GM12872 (cell line): ENCODE measurements around the gene HMCN1.

ENCODE experiments used
- CTCF ChIP-seq: IDR thresholded peaks from 3 replicates; pipeline ENCODE4 v1.5.1; 2011; ENCODE audit warnings: low read depth, mild to moderate bottlenecking, low read length, moderate library complexity; ENCODE audit not compliant: insufficient read depth

The HMCN1 gene

DNA sequence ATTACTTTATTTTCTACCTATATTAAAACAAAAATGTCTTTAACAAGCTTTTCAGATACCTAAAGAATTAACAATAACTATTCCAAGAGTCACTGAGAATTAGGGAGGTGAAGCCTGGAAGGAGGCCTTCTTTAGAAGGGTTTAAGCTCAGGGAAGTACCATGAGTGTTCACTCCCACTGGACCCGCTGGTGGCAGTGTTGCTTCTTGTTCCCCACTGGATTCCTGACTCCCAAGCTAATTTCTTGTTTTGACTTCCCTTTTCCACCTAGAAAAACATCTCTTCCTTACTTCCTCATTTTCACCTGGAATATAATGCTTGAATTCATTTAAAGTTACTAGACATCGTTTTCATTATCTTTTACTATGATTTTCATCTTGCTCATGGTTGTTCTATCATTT is 264.2 kb downstream of the HMCN1 start:
- TF ChIP-seq CTCF: no peak

DNA sequence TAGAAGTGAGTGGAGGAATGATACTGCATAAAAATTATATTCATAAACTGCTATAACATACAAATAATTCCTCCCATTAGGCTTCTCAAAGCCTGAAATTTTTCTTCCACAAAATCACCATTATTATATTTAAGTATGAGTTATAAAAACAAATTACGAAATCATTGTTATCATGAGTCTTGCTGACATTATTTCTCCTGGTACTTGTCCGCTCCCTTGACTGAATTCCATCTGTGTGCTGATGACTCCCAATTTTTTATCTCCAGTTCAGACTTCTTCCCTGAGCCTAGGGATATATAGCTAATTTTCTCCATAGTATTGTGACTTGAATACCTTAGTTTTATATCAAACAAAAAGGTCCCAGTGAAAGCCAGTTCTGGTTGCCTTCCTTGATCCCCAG is 268.2 kb downstream of the HMCN1 start:
- no peak for TF ChIP-seq CTCF

DNA sequence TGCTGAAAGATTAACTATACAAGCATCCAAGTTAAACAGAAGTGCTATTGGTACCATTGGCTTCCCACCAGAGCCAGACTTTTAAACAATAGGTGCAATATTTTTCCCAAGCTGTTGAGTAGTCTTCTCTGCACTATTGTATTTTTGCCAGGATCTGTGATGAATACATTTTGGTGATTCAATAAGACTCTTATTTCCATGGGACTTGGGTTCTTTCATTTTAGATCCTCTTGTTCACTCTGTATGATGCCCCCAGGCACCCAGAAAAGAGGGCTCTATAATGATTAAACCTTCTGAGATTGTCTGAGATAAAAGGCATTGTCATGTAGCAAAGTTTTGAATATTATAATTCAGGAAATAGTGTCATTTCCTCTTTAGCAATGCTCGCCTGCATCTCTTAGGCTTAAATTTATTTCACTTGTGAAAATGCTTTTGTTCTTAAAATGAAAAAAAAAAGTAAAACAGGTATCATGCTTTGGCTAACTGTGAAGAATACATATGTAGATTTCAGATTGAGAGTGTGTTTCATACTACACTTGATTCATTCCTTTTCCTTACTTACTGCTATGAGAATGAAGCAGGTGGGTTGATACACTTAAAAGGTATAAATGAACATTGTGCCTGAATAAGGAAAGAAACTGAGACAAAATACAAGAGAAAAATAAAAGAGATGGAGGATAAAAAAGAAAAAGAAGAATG is 275.0 kb downstream of the HMCN1 start:
- TF ChIP-seq CTCF: no peak

GRCh38 chr1:186014370-186015037 is 280.3 kb downstream of the HMCN1 start:
- no peak for TF ChIP-seq CTCF

- no peak for TF ChIP-seq CTCF
Measured at GRCh38 chr1:186016856-186017255, 282.7 kb downstream of the HMCN1 start.

- no peak for TF ChIP-seq CTCF
Measured at GRCh38 chr1:186022184-186022583, 288.0 kb downstream of the HMCN1 start.

DNA sequence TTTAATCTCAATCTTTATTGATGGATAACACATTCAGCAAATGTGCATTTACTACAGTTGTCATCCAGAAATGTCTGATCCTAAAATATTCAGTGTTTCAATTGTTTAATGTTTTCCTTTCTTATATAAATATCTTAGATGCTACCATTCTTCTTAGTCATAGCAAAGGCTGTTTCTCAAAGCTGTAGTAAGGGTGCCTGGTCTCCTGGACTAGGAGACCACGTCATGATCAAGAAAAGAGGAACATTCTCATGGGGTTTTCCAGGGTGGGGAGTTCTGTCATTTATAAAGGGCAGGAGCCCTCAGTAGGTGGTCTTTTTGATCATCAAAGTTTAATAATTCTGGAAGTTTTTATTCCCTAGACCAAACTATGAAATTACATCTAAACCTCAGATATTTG is 292.8 kb downstream of the HMCN1 start:
- no peak for TF ChIP-seq CTCF
